Cardiac fibroblast (primary cell): ENCODE measurements around the gene MRPS27.
"Not testable (repeated sequence)": the region's sequence is repeated elsewhere in the genome, so short reads cannot be mapped to it uniquely, and the experiment has no call there.

Source experiments
- DNase-seq, 2 donors: peaks; one replicate each; pipeline versions ENCODE4 v3.0.0 to v3.0.0-alpha.2; 2010; ENCODE audit warnings: low read depth in 2 of 2
- H3K4me3 ChIP-seq, 2 donors: replicated peaks in 1 of 2; 1 replicate in 1 of 2; 2 replicates in 1 of 2; pipeline ENCODE4 v1.5.1; 2011; ENCODE audit warnings: low read depth in 2 of 2, low read length in 2 of 2, mild to moderate bottlenecking in 2 of 2, moderate library complexity in 1 of 2
- TF ChIP-seq, protein P1 (sequence below): IDR thresholded peaks from one replicate; pipeline ENCODE4 v1.5.1; 2011; ENCODE audit warnings: low read depth, mild to moderate bottlenecking, low read length, inconsistent platforms

MRPS27 gene

DNA sequence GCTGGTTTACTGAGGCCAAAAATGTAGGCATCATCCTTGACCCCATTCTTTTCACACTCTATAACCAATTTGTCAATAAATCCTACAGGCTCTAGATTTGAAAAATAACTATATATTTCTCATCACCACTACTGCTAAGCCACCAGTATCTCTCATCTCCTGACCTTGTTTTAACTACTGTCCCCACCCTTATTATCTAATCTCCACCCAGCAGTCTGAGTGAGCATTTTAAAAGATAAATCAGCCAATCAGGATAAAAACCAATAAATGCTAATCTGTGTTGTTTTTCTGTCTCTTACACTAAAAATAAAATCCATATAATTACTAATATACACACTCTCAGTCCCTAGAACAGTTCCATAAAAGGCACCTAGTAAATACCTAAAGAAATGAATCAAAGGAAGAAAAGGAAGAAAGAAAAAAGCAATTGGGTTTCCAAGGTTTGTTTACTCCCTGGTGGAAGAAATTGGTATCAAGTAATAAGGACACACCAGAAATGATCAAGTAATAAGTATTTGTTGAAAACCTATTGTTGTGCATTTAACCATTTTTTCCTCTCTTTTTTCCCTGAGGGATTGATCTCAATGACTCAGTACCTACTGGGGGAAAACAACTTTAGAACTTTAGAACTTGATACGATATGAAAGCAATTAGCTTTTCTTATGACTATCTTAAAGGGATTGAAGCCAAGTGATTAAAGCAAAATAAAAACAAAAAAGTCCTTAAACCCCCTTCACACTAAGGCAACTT is 19.3 kb downstream of the MRPS27 start:
- H3K4me3 ChIP-seq: no peak overlapping the region
- DNase-seq: peak; percentile 24 to 55
- TF ChIP-seq, protein P1, sequence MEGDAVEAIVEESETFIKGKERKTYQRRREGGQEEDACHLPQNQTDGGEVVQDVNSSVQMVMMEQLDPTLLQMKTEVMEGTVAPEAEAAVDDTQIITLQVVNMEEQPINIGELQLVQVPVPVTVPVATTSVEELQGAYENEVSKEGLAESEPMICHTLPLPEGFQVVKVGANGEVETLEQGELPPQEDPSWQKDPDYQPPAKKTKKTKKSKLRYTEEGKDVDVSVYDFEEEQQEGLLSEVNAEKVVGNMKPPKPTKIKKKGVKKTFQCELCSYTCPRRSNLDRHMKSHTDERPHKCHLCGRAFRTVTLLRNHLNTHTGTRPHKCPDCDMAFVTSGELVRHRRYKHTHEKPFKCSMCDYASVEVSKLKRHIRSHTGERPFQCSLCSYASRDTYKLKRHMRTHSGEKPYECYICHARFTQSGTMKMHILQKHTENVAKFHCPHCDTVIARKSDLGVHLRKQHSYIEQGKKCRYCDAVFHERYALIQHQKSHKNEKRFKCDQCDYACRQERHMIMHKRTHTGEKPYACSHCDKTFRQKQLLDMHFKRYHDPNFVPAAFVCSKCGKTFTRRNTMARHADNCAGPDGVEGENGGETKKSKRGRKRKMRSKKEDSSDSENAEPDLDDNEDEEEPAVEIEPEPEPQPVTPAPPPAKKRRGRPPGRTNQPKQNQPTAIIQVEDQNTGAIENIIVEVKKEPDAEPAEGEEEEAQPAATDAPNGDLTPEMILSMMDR: no peak

GRCh38 chr5:72298711-72299110 is 21.3 kb downstream of the MRPS27 start:
- no peak for DNase-seq
- H3K4me3 ChIP-seq: no peak overlapping the region
- TF ChIP-seq, protein P1: no peak

DNA sequence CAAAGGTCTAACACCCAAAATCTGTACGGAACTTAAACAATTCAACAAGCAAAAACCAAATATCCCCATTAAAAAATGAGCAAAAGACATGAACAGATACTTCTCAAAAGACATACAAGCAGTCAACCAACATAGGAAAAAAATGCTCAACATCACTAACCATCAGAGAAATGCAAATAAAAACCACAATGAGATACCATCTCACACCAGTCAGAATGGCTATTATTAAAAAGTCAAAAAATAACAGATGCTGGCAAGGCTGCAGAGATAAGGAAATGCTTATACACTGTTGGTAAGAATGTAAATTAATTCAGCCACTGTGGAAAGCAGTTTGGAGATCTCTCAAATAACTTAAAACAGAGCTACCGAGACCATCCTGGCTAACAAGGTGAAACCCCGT is 21.9 kb downstream of the MRPS27 start:
- H3K4me3 ChIP-seq, DNase-seq: not testable (repeated sequence)

DNA sequence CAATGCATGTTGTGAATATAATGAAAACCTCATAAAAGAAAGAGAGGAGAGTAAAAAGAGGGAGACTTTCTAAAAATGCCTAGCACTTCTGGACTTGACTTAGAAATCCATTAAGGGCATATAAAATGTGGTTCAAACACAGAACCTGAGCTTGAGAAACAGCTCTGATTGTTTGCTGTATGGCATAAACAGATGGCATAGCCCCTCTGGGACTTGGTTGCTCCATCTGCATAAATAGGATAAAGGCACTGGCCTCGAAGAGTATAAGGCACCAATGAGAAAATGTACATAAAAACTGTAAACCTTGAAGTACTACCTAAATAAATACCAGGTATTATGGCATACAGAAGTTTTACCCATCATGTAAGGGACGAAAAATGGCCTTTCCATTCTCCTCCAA is 23.8 kb downstream of the MRPS27 start:
- no peak overlapping the region for H3K4me3 ChIP-seq
- DNase-seq: no peak
- TF ChIP-seq, protein P1: no peak

GRCh38 chr5:72295539-72295938 is 24.5 kb downstream of the MRPS27 start:
- DNase-seq: no peak
- no peak overlapping the region for H3K4me3 ChIP-seq
- TF ChIP-seq, protein P1: no peak

GRCh38 chr5:72294473-72294872 is 25.6 kb downstream of the MRPS27 start:
- no peak overlapping the region for H3K4me3 ChIP-seq
- TF ChIP-seq, protein P1: no peak
- DNase-seq: no peak

DNA sequence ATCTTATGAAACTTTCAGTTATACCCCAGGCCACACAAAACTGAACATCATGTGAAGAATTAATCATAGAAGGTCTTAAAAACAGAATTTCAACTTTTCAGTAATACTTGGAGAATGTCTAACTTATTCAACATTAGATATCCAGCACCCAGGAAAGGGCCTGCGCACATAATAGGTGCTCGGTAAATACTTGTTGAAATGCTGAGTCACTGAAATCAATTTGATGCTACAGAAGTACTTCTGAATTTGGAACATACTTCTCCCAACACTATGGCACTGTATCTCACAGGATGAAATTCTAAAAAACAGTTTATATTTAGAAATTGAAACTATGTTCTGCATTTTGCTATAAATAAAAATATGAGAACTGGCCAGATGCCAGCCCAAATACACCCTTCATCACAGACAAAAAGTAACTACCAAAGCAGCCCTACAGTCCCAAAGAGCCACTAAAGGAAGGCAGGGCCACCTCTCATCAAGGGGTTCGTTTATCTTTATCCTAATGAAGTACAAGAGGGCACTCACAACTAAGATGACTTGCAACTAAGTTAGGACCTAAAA is 26.5 kb downstream of the MRPS27 start:
- DNase-seq: no peak
- no peak overlapping the region for H3K4me3 ChIP-seq
- TF ChIP-seq, protein P1: no peak
